ENCODE measurements around the gene OR2C3. TPM values are rescaled to one million over a fixed set of nuclear protein-coding genes. Genes with fewer than 3 reads are reported as not detected.

Gene OR2C3
- total RNA-seq: not detected
- polyA plus RNA-seq: not detected
- long read RNA-seq, donor 1: 0 reads
- long read RNA-seq, donor 2: 0 reads

- Histone ChIP-seq H3K27me3 (ENCODE audit: control insufficient read depth in 1 of 2, insufficient read depth in 2 of 2, low read length in 1 of 2) (no peaks in the 10 kb centered on the region), H3K9me3 (ENCODE audit: control insufficient read depth, low read length) (no peaks in the 10 kb centered on the region), H3K4me3 (ENCODE audit: low read length in 2 of 2) (no peak within 1 kb of the TSS), H3K4me1 (ENCODE audit: control insufficient read depth in 1 of 2, insufficient read depth in 2 of 2, low read length in 2 of 2) (no peaks in the 10 kb centered on the region), H3K36me3 (ENCODE audit: control insufficient read depth in 1 of 2, insufficient read depth in 2 of 2, low read length in 1 of 2) (no peaks in the 10 kb centered on the region), H3K27ac (ENCODE audit: low read depth in 1 of 2, low read length in 2 of 2) (no peak within 1 kb of the TSS)
- intact Hi-C loops (cut with DNase I): no loop called here
- no peak for ATAC-seq (ENCODE audit: low FRiP score)
- 75 to 78% methylated on average over 2 of the region's 2 CpGs for WGBS, 2 donors
- no peak for DNase-seq
Measured at GRCh38 chr1:247536340-247536739, at the start of gene OR2C3. TSS of gene OR2C3 (minus strand) at chr1:247536440. CDS start at chr1:247532511, 3,929 bp downstream.

GRCh38 chr1:247578946-247579460 is 42.8 kb upstream of the OR2C3 start:
- Histone ChIP-seq H3K27me3 (ENCODE audit: control insufficient read depth in 1 of 2, insufficient read depth in 2 of 2, low read length in 1 of 2) (no peaks in the 10 kb centered on the region), H3K4me3 (ENCODE audit: low read length in 2 of 2) (no peak overlapping the region), H3K27ac (ENCODE audit: low read depth in 1 of 2, low read length in 2 of 2) (no peak overlapping the region), H3K36me3 (ENCODE audit: control insufficient read depth in 1 of 2, insufficient read depth in 2 of 2, low read length in 1 of 2) (no peaks in the 10 kb centered on the region), H3K4me1 (ENCODE audit: control insufficient read depth in 1 of 2, insufficient read depth in 2 of 2, low read length in 2 of 2) (no peaks in the 10 kb centered on the region), H3K9me3 (ENCODE audit: control insufficient read depth, low read length) (peaks cover 2% of the 10 kb centered on the region)
- no peak for ATAC-seq (ENCODE audit: low FRiP score)
- WGBS, 2 donors: 78 to 81% methylated on average over 5 of the region's 5 CpGs
- intact Hi-C loops (cut with DNase I): no loop called here
- no peak for DNase-seq

- WGBS, 2 donors: 52 to 54% methylated on average over 3 of the region's 3 CpGs
- Histone ChIP-seq H3K9me3 (ENCODE audit: control insufficient read depth, low read length) (no peaks in the 10 kb centered on the region), H3K27me3 (ENCODE audit: control insufficient read depth in 1 of 2, insufficient read depth in 2 of 2, low read length in 1 of 2) (no peaks in the 10 kb centered on the region), H3K36me3 (ENCODE audit: control insufficient read depth in 1 of 2, insufficient read depth in 2 of 2, low read length in 1 of 2) (no peaks in the 10 kb centered on the region), H3K4me3 (ENCODE audit: low read length in 2 of 2) (no peak overlapping the region), H3K27ac (ENCODE audit: low read depth in 1 of 2, low read length in 2 of 2) (no peak overlapping the region), H3K4me1 (ENCODE audit: control insufficient read depth in 1 of 2, insufficient read depth in 2 of 2, low read length in 2 of 2) (no peaks in the 10 kb centered on the region)
- intact Hi-C loops (cut with DNase I): no loop called here
- no peak for DNase-seq
- ATAC-seq (ENCODE audit: low FRiP score): no peak
Measured at GRCh38 chr1:247576514-247576913, 40.3 kb upstream of the OR2C3 start.

- DNase-seq: no peak
- Histone ChIP-seq H3K36me3 (ENCODE audit: control insufficient read depth in 1 of 2, insufficient read depth in 2 of 2, low read length in 1 of 2) (no peaks in the 10 kb centered on the region), H3K4me3 (ENCODE audit: low read length in 2 of 2) (no peak overlapping the region), H3K27ac (ENCODE audit: low read depth in 1 of 2, low read length in 2 of 2) (no peak overlapping the region), H3K9me3 (ENCODE audit: control insufficient read depth, low read length) (no peaks in the 10 kb centered on the region), H3K4me1 (ENCODE audit: control insufficient read depth in 1 of 2, insufficient read depth in 2 of 2, low read length in 2 of 2) (no peaks in the 10 kb centered on the region), H3K27me3 (ENCODE audit: control insufficient read depth in 1 of 2, insufficient read depth in 2 of 2, low read length in 1 of 2) (no peaks in the 10 kb centered on the region)
- intact Hi-C loops (cut with DNase I): no loop called here
- ATAC-seq (ENCODE audit: low FRiP score): no peak
Measured at GRCh38 chr1:247574664-247575063, 38.4 kb upstream of the OR2C3 start.

GRCh38 chr1:247574236-247574635 is 38.0 kb upstream of the OR2C3 start:
- no peak for DNase-seq

GRCh38 chr1:247562198-247562597 is 26.0 kb upstream of the OR2C3 start:
- intact Hi-C loops (cut with DNase I): no loop called here
- H3K36me3 ChIP-seq (ENCODE audit: control insufficient read depth in 1 of 2, insufficient read depth in 2 of 2, low read length in 1 of 2): no peaks in the 10 kb centered on the region
- H3K9me3 ChIP-seq (ENCODE audit: control insufficient read depth, low read length): no peaks in the 10 kb centered on the region
- H3K4me1 ChIP-seq (ENCODE audit: control insufficient read depth in 1 of 2, insufficient read depth in 2 of 2, low read length in 2 of 2): no peaks in the 10 kb centered on the region
- WGBS, 2 donors: 44 to 51% methylated on average over 9 of the region's 9 CpGs
- H3K27ac ChIP-seq (ENCODE audit: low read depth in 1 of 2, low read length in 2 of 2): no peak overlapping the region
- DNase-seq: no peak
- no peak overlapping the region for H3K4me3 ChIP-seq (ENCODE audit: low read length in 2 of 2)
- no peaks in the 10 kb centered on the region for H3K27me3 ChIP-seq (ENCODE audit: control insufficient read depth in 1 of 2, insufficient read depth in 2 of 2, low read length in 1 of 2)
- ATAC-seq (ENCODE audit: low FRiP score): no peak

More at GRCh38 chr1:247574236-247574635, 38.0 kb upstream of the OR2C3 start:
- no peaks in the 10 kb centered on the region for H3K4me1 ChIP-seq (ENCODE audit: control insufficient read depth in 1 of 2, insufficient read depth in 2 of 2, low read length in 2 of 2)
- no peak for ATAC-seq (ENCODE audit: low FRiP score)
- H3K9me3 ChIP-seq (ENCODE audit: control insufficient read depth, low read length): no peaks in the 10 kb centered on the region
- WGBS, 2 donors: 38 to 45% methylated on average over 1 of the region's 1 CpG
- H3K36me3 ChIP-seq (ENCODE audit: control insufficient read depth in 1 of 2, insufficient read depth in 2 of 2, low read length in 1 of 2): no peaks in the 10 kb centered on the region
- no peaks in the 10 kb centered on the region for H3K27me3 ChIP-seq (ENCODE audit: control insufficient read depth in 1 of 2, insufficient read depth in 2 of 2, low read length in 1 of 2)
- intact Hi-C loops (cut with DNase I): no loop called here
- H3K4me3 ChIP-seq (ENCODE audit: low read length in 2 of 2): no peak overlapping the region
- no peak overlapping the region for H3K27ac ChIP-seq (ENCODE audit: low read depth in 1 of 2, low read length in 2 of 2)

GRCh38 chr1:247561711-247562110 is 25.5 kb upstream of the OR2C3 start:
- H3K27me3 ChIP-seq (ENCODE audit: control insufficient read depth in 1 of 2, insufficient read depth in 2 of 2, low read length in 1 of 2): no peaks in the 10 kb centered on the region
- no peak overlapping the region for H3K27ac ChIP-seq (ENCODE audit: low read depth in 1 of 2, low read length in 2 of 2)
- intact Hi-C loops (cut with DNase I): no loop called here
- WGBS, 2 donors: 62 to 65% methylated on average over 10 of the region's 10 CpGs
- H3K4me1 ChIP-seq (ENCODE audit: control insufficient read depth in 1 of 2, insufficient read depth in 2 of 2, low read length in 2 of 2): no peaks in the 10 kb centered on the region
- ATAC-seq (ENCODE audit: low FRiP score): no peak
- DNase-seq: no peak
- H3K9me3 ChIP-seq (ENCODE audit: control insufficient read depth, low read length): no peaks in the 10 kb centered on the region
- H3K4me3 ChIP-seq (ENCODE audit: low read length in 2 of 2): no peak overlapping the region
- H3K36me3 ChIP-seq (ENCODE audit: control insufficient read depth in 1 of 2, insufficient read depth in 2 of 2, low read length in 1 of 2): no peaks in the 10 kb centered on the region

GRCh38 chr1:247557926-247558674 is 21.9 kb upstream of the OR2C3 start:
- Histone ChIP-seq H3K4me1 (ENCODE audit: control insufficient read depth in 1 of 2, insufficient read depth in 2 of 2, low read length in 2 of 2) (no peaks in the 10 kb centered on the region), H3K27ac (ENCODE audit: low read depth in 1 of 2, low read length in 2 of 2) (no peak overlapping the region), H3K4me3 (ENCODE audit: low read length in 2 of 2) (no peak overlapping the region), H3K36me3 (ENCODE audit: control insufficient read depth in 1 of 2, insufficient read depth in 2 of 2, low read length in 1 of 2) (no peaks in the 10 kb centered on the region), H3K27me3 (ENCODE audit: control insufficient read depth in 1 of 2, insufficient read depth in 2 of 2, low read length in 1 of 2) (no peaks in the 10 kb centered on the region), H3K9me3 (ENCODE audit: control insufficient read depth, low read length) (peaks cover 3% of the 10 kb centered on the region)
- intact Hi-C loops (cut with DNase I): no loop called here
- whole genome bisulfite sequencing, 2 donors: 70 to 73% methylated on average over 2 of the region's 2 CpGs
- no peak for DNase-seq
- no peak for ATAC-seq (ENCODE audit: low FRiP score)

GRCh38 chr1:247552231-247552630 is 16.0 kb upstream of the OR2C3 start:
- H3K4me1 ChIP-seq (ENCODE audit: control insufficient read depth in 1 of 2, insufficient read depth in 2 of 2, low read length in 2 of 2): no peaks in the 10 kb centered on the region
- H3K27me3 ChIP-seq (ENCODE audit: control insufficient read depth in 1 of 2, insufficient read depth in 2 of 2, low read length in 1 of 2): no peaks in the 10 kb centered on the region
- peaks cover 3% of the 10 kb centered on the region for H3K9me3 ChIP-seq (ENCODE audit: control insufficient read depth, low read length)
- intact Hi-C loops (cut with DNase I): no loop called here
- no peak overlapping the region for H3K4me3 ChIP-seq (ENCODE audit: low read length in 2 of 2)
- no peak for DNase-seq
- no peak overlapping the region for H3K27ac ChIP-seq (ENCODE audit: low read depth in 1 of 2, low read length in 2 of 2)
- ATAC-seq (ENCODE audit: low FRiP score): no peak
- 64 to 72% methylated on average over 2 of the region's 2 CpGs for WGBS, 2 donors
- no peaks in the 10 kb centered on the region for H3K36me3 ChIP-seq (ENCODE audit: control insufficient read depth in 1 of 2, insufficient read depth in 2 of 2, low read length in 1 of 2)

Data from aorta (tissue), 5 donors.